OCI-LY1 (cell line): Measurements from ENCODE around the gene LMBRD1.

Experiments used
- CTCF ChIP-seq: fragments of 200-600 bp; sonication (generic), shearing (Covaris generic); IDR thresholded peaks from 2 replicates; pipeline ENCODE4 v1.5.1; 2017; ENCODE audit warnings: mild to moderate bottlenecking, antibody characterized with exemption, low read length, moderate library complexity, mixed read lengths
- EZH2 ChIP-seq: fragments of 200-600 bp; sonication (generic), shearing (Covaris generic); IDR thresholded peaks from 2 replicates; pipeline ENCODE4 v1.8.0; 2017; ENCODE audit warnings: borderline replicate concordance, mixed run types, mild to moderate bottlenecking, antibody characterized with exemption, low read length, moderate library complexity, mixed read lengths

GRCh38 chr6:69774740-69775584 is 21.8 kb downstream of the LMBRD1 start:
- TF ChIP-seq EZH2: no peak
- TF ChIP-seq CTCF: no peak
